Measurements from ENCODE around the gene FEN1.

DNA sequence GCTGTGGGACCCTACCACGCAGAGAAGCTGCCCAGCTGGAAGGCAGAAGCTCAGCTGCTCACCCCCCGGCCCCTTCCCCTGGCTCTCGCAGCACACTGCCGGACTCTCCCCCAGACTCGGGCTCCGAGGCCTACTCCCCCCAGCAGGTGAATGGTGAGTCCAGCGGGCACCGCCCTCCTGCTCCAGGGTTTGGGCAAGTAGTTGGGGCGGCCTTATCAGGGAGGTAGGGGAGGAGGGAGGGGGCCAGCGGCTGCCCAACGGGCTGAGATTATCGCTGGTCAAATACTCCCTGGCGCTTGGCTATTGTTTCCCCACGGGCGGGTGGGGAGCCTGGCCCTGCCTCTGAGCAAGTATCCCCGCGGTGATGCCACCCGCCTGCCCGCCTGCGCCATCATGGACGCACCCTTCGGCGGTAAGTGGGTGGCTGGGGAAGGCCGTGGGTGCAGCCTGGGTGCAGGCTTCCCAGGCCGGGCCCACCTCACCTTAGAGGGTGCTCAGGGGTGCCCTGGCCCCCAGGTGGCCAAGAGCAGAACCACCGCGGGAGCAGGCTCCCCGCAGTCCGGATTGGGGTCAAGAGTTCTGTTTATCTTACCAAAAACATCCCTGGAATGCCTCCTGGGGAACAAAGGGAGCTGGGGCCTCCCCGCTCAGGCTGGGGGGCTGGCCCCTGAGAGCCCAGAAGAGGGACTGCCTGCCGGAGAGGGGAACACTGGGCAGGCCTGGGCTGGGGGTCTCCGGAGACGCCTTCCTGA, 23.4 kb upstream of the FEN1 start:
- TF ChIP-seq, protein P1, sequence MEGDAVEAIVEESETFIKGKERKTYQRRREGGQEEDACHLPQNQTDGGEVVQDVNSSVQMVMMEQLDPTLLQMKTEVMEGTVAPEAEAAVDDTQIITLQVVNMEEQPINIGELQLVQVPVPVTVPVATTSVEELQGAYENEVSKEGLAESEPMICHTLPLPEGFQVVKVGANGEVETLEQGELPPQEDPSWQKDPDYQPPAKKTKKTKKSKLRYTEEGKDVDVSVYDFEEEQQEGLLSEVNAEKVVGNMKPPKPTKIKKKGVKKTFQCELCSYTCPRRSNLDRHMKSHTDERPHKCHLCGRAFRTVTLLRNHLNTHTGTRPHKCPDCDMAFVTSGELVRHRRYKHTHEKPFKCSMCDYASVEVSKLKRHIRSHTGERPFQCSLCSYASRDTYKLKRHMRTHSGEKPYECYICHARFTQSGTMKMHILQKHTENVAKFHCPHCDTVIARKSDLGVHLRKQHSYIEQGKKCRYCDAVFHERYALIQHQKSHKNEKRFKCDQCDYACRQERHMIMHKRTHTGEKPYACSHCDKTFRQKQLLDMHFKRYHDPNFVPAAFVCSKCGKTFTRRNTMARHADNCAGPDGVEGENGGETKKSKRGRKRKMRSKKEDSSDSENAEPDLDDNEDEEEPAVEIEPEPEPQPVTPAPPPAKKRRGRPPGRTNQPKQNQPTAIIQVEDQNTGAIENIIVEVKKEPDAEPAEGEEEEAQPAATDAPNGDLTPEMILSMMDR (IDR thresholded peaks at IDR 0.05) = no peak
- TF ChIP-seq EZH2 (IDR thresholded peaks at IDR 0.05; ENCODE audit: borderline replicate concordance, insufficient read depth, low read depth, low read length, poor library complexity, severe bottlenecking) = no peak

All from B cell (primary cell).